HUES48 (cell line): ENCODE results near the gene PSMD7.
A peak's percentile ranks its signal among the peaks of the same experiment; 100 is the strongest.

Experiments
- H3K27ac ChIP-seq: one replicate; pipeline ENCODE4 v1.7.0; 2013; ENCODE audit warnings: low read depth, low read length, inconsistent platforms
- H3K27me3 ChIP-seq: 2 replicates; pipeline ENCODE4 v1.6.1; 2013; ENCODE audit warnings: mild to moderate bottlenecking, low read length; ENCODE audit not compliant: control insufficient read depth, insufficient read depth
- H3K36me3 ChIP-seq: 2 replicates; pipeline ENCODE4 v1.6.1; 2013; ENCODE audit warnings: low read length; ENCODE audit not compliant: control insufficient read depth, insufficient read depth
- H3K4me1 ChIP-seq: 2 replicates; pipeline ENCODE4 v1.6.1; 2013; ENCODE audit warnings: mild to moderate bottlenecking, low read length; ENCODE audit not compliant: control insufficient read depth, insufficient read depth
- H3K4me3 ChIP-seq: 2 replicates; pipeline ENCODE4 v1.5.1; 2013; ENCODE audit warnings: mild to moderate bottlenecking, low read depth, low read length
- H3K9ac ChIP-seq: 2 replicates; pipeline ENCODE4 v1.6.1; 2013; ENCODE audit warnings: mild to moderate bottlenecking, low read depth, low read length, moderate library complexity
- H3K9me3 ChIP-seq: 2 replicates; pipeline ENCODE4 v1.6.1; 2013; ENCODE audit warnings: low read length; ENCODE audit not compliant: control insufficient read depth, insufficient read depth

The PSMD7 gene

GRCh38 chr16:74296104-74296431 is 546 bp upstream of the PSMD7 start:
- H3K4me1 ChIP-seq = peaks cover 9% of the 10 kb centered on the region; the same call in 1 of the 2 replicates
- H3K9me3 ChIP-seq = no peaks in the 10 kb centered on the region
- no peaks in the 10 kb centered on the region for H3K27me3 ChIP-seq
- H3K27ac ChIP-seq = peak overlapping the region; percentile 93
- H3K36me3 ChIP-seq = peaks cover 32% of the 10 kb centered on the region
- H3K4me3 ChIP-seq = peak overlapping the region; percentile 100
- H3K9ac ChIP-seq = peak overlapping the region; percentile 98

GRCh38 chr16:74297145-74297665 is 591 bp downstream of the PSMD7 start:
- no peaks in the 10 kb centered on the region for H3K9me3 ChIP-seq
- H3K4me1 ChIP-seq = peaks cover 9% of the 10 kb centered on the region; the same call in 1 of the 2 replicates
- peak overlapping the region; percentile 100 for H3K4me3 ChIP-seq
- peaks cover 43% of the 10 kb centered on the region for H3K36me3 ChIP-seq
- peak overlapping the region; percentile 98 for H3K9ac ChIP-seq
- H3K27ac ChIP-seq = peak overlapping the region; percentile 93
- no peaks in the 10 kb centered on the region for H3K27me3 ChIP-seq

GRCh38 chr16:74298104-74298503 is 1.5 kb downstream of the PSMD7 start:
- H3K27me3 ChIP-seq = no peaks in the 10 kb centered on the region
- no peak overlapping the region for H3K9ac ChIP-seq
- H3K36me3 ChIP-seq = peaks cover 52% of the 10 kb centered on the region
- peaks cover 9% of the 10 kb centered on the region; the same call in 1 of the 2 replicates for H3K4me1 ChIP-seq
- peak overlapping the region; percentile 100 for H3K4me3 ChIP-seq
- H3K9me3 ChIP-seq = no peaks in the 10 kb centered on the region
- no peak overlapping the region for H3K27ac ChIP-seq

GRCh38 chr16:74302341-74302740 is 5.7 kb downstream of the PSMD7 start:
- H3K4me1 ChIP-seq = no peaks in the 10 kb centered on the region
- H3K27me3 ChIP-seq = no peaks in the 10 kb centered on the region
- H3K36me3 ChIP-seq = peaks cover 93% of the 10 kb centered on the region
- H3K27ac ChIP-seq = no peak overlapping the region
- no peak overlapping the region for H3K9ac ChIP-seq
- no peak overlapping the region for H3K4me3 ChIP-seq
- H3K9me3 ChIP-seq = no peaks in the 10 kb centered on the region

GRCh38 chr16:74304164-74304834 is 7.7 kb downstream of the PSMD7 start:
- Histone ChIP-seq H3K9me3 (no peaks in the 10 kb centered on the region), H3K36me3 (peaks cover 87% of the 10 kb centered on the region), H3K27ac (no peak overlapping the region), H3K27me3 (no peaks in the 10 kb centered on the region), H3K4me1 (no peaks in the 10 kb centered on the region), H3K9ac (no peak overlapping the region), H3K4me3 (no peak overlapping the region)

- H3K9me3 ChIP-seq = no peaks in the 10 kb centered on the region
- H3K36me3 ChIP-seq = peaks cover 82% of the 10 kb centered on the region
- H3K4me3 ChIP-seq = no peak overlapping the region
- H3K27me3 ChIP-seq = no peaks in the 10 kb centered on the region
- H3K27ac ChIP-seq = no peak overlapping the region
- no peak overlapping the region for H3K9ac ChIP-seq
- H3K4me1 ChIP-seq = no peaks in the 10 kb centered on the region
These were observed 8.2 kb downstream of the PSMD7 start for GRCh38 chr16:74304835-74305176.

- Histone ChIP-seq H3K4me1 (no peaks in the 10 kb centered on the region), H3K27ac (no peak overlapping the region), H3K9ac (no peak overlapping the region), H3K27me3 (no peaks in the 10 kb centered on the region), H3K9me3 (no peaks in the 10 kb centered on the region), H3K4me3 (no peak overlapping the region), H3K36me3 (peaks cover 78% of the 10 kb centered on the region)
These were observed 8.7 kb downstream of the PSMD7 start for GRCh38 chr16:74305281-74305680.

GRCh38 chr16:74305978-74306784 is 9.6 kb downstream of the PSMD7 start:
- H3K27ac ChIP-seq = no peak overlapping the region
- no peaks in the 10 kb centered on the region for H3K4me1 ChIP-seq
- H3K4me3 ChIP-seq = no peak overlapping the region
- H3K36me3 ChIP-seq = peaks cover 69% of the 10 kb centered on the region
- no peaks in the 10 kb centered on the region for H3K9me3 ChIP-seq
- no peaks in the 10 kb centered on the region for H3K27me3 ChIP-seq
- H3K9ac ChIP-seq = no peak overlapping the region

GRCh38 chr16:74307383-74307782 is 10.8 kb downstream of the PSMD7 start:
- H3K4me3 ChIP-seq = no peak overlapping the region
- H3K9me3 ChIP-seq = no peaks in the 10 kb centered on the region
- H3K27me3 ChIP-seq = no peaks in the 10 kb centered on the region
- H3K27ac ChIP-seq = no peak overlapping the region
- H3K36me3 ChIP-seq = peaks cover 57% of the 10 kb centered on the region
- no peak overlapping the region for H3K9ac ChIP-seq
- no peaks in the 10 kb centered on the region for H3K4me1 ChIP-seq

GRCh38 chr16:74309789-74310781 is 13.5 kb downstream of the PSMD7 start:
- Histone ChIP-seq H3K9me3 (no peaks in the 10 kb centered on the region), H3K27me3 (no peaks in the 10 kb centered on the region), H3K4me3 (no peak overlapping the region), H3K4me1 (no peaks in the 10 kb centered on the region), H3K36me3 (peaks cover 34% of the 10 kb centered on the region), H3K27ac (no peak overlapping the region), H3K9ac (no peak overlapping the region)
